ENCODE measurements around the gene TMEM171. TPM values are rescaled to one million over a fixed set of nuclear protein-coding genes. Genes with fewer than 3 reads are reported as not detected.

TMEM171 gene
- total and polyA plus RNA-seq, 2 of the 4 experiments (the other 2 are of a cell fraction), result 3.0 to 5.1 TPM

- Histone ChIP-seq H2AK5ac (ENCODE audit: low read depth, low read length) (no peak overlapping the region), H4K91ac (ENCODE audit: insufficient read depth, low read depth, low read length) (no peak overlapping the region), H4K5ac (ENCODE audit: low read depth, low read length) (no peak overlapping the region), H2BK120ac (ENCODE audit: low read depth, low read length) (no peak overlapping the region), H4K20me1 (ENCODE audit: insufficient read depth, low read length) (peaks cover 10% of the 10 kb centered on the region), H3K4ac (ENCODE audit: low read depth, low read length) (no peak overlapping the region), H3K27me3 (ENCODE audit: control insufficient read depth, insufficient read depth, low read length) (0 out of 2 replicates have a peak, but pooled peaks cover 1% of the 10 kb centered on the region), H3K79me1 (ENCODE audit: low read depth in 1 of 2, low read length in 2 of 2) (no peaks in the 10 kb centered on the region), H3K56ac (ENCODE audit: extremely low read depth, insufficient read depth, low read length) (no peak overlapping the region), H3K4me2 (ENCODE audit: low read depth, low read length) (no peak overlapping the region), H3K18ac (ENCODE audit: low read depth, low read length) (no peak overlapping the region), H3K23ac (ENCODE audit: low read depth, low read length) (no peak overlapping the region), H2BK5ac (ENCODE audit: low read depth, low read length, poor library complexity, severe bottlenecking) (no peak overlapping the region), H3K4me1 (ENCODE audit: control insufficient read depth, insufficient read depth, low read length) (peaks cover 15% of the 10 kb centered on the region), H3K9me1 (ENCODE audit: insufficient read depth, low read length) (peaks cover 13% of the 10 kb centered on the region), H2BK15ac (ENCODE audit: low read depth, low read length) (no peak overlapping the region), H4K8ac (ENCODE audit: low read depth in 2 of 2, low read length in 2 of 2) (no peak overlapping the region), H3K9me3 (ENCODE audit: control insufficient read depth, insufficient read depth, low read length) (peaks cover 2% of the 10 kb centered on the region), H2BK20ac (ENCODE audit: low read depth, low read length) (no peak overlapping the region), H2AK9ac (replicated peaks; ENCODE audit: low read depth, low read length, poor library complexity) (no peak overlapping the region), H2AFZ (replicated peaks; ENCODE audit: low read length, poor library complexity) (no peak overlapping the region), H3K14ac (replicated peaks; ENCODE audit: low read depth, low read length) (no peak overlapping the region), H3K9ac (ENCODE audit: low read depth, low read length) (no peak overlapping the region), H3K36me3 (ENCODE audit: control insufficient read depth, insufficient read depth, low read length) (no peaks in the 10 kb centered on the region), H3K4me3 (ENCODE audit: insufficient read depth, low read depth, low read length) (no peak overlapping the region), H3K27ac (ENCODE audit: insufficient read depth, low read length) (no peak overlapping the region)
- no peak for ATAC-seq (ENCODE audit: low read depth)
- TF ChIP-seq MAFK (IDR thresholded peaks at IDR 0.05; ENCODE audit: low read depth, low read length), result no peak
- TF ChIP-seq MAZ (IDR thresholded peaks at IDR 0.05; ENCODE audit: borderline replicate concordance, low read depth, low read length), result no peak
- no peak for TF ChIP-seq CTCF (conservative IDR thresholded peaks at IDR 0.05; ENCODE audit: low read depth, low read length)
- TF ChIP-seq NFE2L2 (IDR thresholded peaks at IDR 0.05; ENCODE audit: low read depth, low read length), result no peak
- TF ChIP-seq MXI1 (IDR thresholded peaks at IDR 0.05; ENCODE audit: borderline replicate concordance, low read depth, low read length), result no peak
- no peak for TF ChIP-seq FOS (IDR thresholded peaks at IDR 0.05; ENCODE audit: low read depth, low read length)
- ChIA-PET CTCF (interaction anchor here (1.6 kb wide), 1 partner anchor 104 kb away, joined by 3 read pairs; no protein-coding TSS in a partner anchor), POLR2A (ENCODE audit: unreplicated experiment) (no interaction called here)
- in situ Hi-C loops (cut with MboI; ENCODE audit: low sequenced_read_pairs), result no loop called here
- intact Hi-C loops (cut with micrococcal nuclease), result no loop called here
- DNase-seq, result no peak
- no TSS peak for BruUV-seq (replicated peaks)
- WGBS, 2 experiments (ENCODE audit: extremely low coverage in 2 of 2, insufficient read length in 1 of 2), result 80% methylated on average over 1 of the region's 1 CpG; no CpG with 5 or more reads in 1 of the 2 experiments
- dilution Hi-C loops (cut with HindIII; ENCODE audit: low sequenced_read_pairs, unreplicated experiment), result no loop called here
Observed at GRCh38 chr5:73112359-73112758, 8.0 kb upstream of the TMEM171 start.
